Activated naive CD4-positive, alpha-beta T cell treated with anti-CD3 and anti-CD28 coated beads, Interleukin-2, amount 50 U/mL, for 16 hours (primary cell): ENCODE results near the gene CDH11.

Source experiments
- DNase-seq: peaks from one replicate; pipeline ENCODE4 v3.0.0-alpha.2; 2020

The CDH11 gene

DNA sequence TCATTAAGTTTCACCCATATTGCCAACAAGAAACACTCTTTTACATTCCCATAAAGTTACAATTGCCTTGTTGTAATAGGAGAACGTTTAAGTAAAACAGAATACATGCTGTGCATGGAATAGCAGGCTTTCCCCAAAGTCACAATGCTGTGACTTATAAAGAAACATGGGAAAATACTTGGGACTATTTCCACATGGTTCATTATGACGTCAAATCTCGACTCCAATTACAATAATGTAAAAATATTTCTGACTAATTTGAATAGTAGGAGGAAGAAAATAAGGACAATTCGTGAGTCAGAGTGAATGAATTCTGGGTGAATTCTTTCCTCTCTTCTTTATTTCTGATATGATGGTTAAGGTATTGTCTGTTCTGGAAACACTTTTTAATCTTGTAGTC is 52.8 kb downstream of the CDH11 start:
- DNase-seq: no peak

DNA sequence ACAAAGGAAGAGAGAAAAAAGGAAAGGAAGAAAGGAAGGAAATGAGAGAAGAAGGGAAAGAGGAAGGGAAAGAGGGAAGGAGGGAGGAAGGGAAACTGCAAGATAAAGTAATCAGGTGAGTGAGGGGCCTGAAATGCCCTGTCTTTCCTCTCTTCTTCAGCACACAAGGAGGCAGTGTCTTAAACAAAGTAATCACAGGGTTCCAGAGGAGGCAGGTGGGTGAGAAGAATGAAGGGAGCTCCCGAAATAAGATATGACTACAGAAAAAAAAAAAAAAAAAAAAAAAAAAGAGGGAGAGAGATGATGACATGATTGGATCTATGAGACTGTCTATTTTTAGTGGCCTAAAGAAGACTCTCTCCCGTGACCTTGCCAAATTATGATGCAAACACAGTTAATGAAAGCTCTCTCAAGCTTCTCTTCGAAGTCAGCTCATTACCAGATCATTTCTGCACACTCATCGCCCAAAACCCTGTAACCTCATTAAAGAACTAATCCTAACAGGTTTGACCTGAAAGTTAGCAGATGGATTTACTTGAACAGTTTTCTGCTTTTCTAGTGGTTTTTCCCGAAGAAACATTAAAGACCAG is 53.6 kb downstream of the CDH11 start:
- DNase-seq: no peak

DNA sequence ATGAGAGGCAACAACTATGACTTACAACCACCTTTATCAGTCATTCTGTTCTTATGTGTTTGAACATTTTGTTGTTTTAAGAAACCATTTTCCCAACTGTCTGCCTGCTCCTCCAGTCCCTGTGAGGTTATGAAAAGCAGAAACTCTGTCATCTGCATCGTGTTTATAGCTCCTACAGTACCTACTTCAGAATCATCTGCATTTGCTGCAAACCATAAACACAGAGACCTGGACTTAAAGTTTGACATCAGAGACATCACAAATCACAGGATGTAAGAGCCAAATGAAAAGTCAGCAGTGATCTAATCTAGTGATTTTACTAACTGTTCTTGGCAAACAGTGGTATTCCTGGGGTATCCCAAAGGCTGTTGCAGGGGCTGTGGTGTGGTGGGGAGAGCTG is 55.2 kb downstream of the CDH11 start:
- no peak for DNase-seq

DNA sequence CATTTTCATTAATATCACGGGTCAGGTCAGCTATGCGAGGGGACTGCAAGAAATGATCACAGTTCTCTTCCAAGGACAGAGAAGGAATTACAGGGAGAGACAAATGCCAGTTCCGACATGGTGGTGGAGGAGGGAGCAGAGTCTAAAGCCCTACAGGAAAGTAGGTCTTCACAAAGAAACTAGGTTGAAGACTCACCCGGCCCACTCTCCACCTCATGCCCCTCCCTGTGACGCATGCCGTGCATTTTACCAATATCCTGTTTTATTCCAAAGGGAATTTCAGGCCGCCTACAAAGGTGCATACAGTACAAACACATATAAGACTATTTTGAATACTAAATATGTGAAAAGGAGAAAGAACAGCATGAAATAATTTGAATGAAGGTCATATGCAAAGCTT is 56.8 kb downstream of the CDH11 start:
- no peak for DNase-seq

DNA sequence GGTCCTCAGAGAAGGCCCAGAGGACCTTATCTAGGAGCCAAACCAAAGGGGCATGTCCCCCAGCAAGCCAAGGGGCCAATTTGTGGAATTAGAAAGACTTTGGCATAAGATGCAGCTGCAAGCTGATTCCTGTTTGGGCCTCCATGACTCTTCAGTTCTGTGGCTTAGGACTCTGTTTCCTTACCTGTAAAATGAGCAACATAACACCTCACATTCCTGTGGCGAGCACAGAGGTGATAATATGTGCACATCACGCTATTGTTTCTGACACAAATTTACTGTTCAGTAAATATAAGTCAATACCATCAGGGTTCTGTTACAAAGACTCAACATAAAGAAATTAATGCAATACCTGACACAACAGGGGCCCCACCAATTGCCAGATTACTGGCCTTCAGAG is 57.7 kb downstream of the CDH11 start:
- DNase-seq: no peak

DNA sequence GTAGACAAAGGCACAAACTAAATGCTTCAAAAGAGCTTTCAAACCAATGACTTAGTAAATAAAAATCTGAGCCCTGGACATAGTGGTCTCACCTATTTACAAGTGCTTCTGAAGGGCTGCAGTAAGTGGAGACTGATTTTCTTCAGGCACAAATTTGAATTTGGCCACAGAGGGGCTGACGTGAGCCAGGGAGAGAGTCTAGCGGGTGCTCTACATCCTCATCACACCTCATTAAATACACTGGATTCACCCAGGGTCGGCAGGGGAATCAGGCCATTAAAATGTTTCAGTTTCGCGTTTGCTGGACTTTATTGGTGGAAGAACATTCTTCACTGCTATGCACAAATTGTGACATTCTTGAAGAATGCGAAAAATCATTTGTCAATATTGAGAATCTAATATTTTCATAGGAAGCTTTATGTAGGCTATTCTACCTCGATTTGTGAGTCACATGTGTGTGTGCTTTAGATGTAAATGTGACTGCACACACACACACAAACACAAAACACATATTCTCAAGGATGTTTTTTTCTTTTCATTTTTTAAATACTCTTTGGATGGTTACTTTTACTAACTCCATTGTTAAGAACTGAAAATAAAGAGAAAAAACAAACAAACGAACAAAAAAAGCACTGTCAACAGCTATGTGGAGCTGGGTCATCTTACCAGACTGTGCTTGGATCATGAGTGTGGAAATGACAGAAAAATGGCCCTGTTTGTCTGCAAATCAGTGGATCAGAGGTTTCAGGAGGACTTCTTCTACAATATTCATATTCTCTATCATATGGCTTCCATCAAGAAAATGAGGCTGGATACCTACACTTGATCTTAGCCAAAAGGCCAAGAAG is 58.9 kb downstream of the CDH11 start:
- DNase-seq: no peak

DNA sequence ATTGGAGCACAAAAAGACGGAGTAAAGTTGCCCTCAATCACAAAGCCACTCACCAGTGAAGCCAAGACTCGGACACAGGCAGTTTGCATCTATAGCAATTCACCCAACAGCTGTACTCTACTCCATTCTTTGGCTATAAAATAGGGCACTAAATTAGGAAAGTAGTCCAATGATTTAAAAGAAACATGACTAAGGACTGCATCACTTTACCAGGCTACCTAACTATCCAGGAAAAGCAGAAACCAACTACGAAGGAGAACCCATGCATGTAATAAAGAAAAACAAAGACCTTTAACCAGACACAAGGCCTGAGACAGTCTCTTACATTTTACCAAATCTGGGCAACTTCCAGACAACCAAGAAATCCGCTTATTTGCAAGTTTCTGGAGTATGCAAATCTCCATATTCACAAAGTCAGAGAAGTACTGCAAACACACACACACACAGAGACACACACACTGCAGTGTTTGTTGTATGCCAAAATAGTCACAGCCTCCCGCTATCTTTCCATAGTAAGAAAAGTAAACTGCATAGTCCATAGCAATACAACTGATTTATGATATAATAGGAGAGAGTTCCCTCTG is 59.8 kb downstream of the CDH11 start:
- no peak for DNase-seq

DNA sequence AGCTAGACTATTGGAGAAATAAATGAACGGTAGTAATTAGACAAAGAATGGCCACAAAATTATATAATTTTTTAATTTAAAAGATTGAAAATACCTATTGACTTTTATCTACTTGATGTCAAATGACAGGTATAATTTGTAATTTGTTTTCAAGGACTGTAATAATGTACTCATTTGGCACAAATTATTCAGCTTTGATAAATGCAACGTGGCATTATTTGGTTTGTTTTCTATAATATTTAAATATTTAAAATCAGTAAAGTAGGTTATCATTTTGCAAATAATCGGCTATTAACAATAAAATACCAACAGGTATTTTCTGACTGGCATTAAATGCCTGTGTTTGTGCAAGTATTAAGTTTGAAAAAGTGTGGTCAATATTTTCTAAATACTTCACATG is 60.6 kb downstream of the CDH11 start:
- no peak for DNase-seq

DNA sequence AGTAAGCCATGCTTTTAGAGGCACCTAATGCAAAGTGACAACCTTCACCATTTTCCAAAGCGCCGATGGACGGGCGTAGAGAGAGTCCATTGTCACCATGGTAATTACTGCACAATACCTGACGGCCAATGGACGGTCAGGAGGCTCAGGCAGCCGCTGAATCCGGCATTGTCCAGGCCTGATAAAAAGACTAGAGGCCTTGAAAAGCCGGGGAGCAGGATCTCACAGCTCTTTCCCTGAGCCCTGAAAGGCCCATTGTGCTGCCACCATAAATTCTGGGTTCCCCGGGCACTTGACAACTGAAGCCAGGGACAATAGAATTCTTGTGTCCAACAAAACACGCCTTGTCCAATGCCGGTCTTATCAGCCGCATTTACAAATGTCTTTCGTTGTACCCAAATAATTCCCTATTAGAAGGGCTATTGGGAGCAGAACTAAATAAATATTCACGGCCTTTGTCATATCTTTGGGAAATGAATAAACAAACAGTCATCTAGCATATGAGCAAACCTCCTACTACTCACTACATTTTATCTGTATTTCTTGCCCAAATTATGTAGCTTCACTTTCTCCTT is 62.4 kb downstream of the CDH11 start:
- DNase-seq: no peak

DNA sequence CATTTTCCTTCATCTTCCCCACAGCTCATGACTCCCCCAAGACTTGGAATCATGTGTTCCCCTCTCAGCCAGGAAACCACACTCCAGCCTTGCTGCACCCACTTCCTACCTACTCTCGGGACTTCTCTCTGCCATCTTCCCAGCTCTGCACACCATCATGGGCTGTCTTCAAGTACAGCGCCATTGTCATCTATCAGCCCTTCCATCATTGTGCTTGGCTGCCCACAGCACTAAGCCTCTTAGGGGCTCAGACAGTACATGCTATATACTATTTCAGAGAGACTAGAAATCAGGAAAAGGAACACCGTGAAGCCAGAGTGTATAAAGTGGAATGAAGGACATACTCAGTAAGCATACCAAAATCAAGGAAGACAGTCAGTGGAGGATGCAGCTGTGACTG is 64.7 kb downstream of the CDH11 start:
- DNase-seq: no peak

DNA sequence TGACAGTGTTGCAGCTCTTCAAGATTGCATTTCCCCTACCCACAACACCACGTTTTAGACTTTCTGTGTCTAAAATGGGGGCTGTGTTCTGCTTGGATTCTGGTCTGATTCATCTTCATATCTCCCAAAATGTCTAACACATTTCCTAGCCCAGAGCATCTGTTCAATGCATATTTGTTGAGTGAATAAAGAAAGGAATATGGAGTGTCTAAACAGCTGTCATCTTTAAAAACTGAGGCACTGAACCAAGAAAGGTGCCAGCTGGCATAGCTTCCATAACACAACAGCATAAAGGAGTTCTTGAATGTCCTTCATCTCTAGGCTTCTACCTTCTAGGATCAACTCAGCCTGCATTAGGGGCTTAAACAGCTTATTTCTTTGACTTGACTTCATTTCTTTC is 67.4 kb downstream of the CDH11 start:
- no peak for DNase-seq

DNA sequence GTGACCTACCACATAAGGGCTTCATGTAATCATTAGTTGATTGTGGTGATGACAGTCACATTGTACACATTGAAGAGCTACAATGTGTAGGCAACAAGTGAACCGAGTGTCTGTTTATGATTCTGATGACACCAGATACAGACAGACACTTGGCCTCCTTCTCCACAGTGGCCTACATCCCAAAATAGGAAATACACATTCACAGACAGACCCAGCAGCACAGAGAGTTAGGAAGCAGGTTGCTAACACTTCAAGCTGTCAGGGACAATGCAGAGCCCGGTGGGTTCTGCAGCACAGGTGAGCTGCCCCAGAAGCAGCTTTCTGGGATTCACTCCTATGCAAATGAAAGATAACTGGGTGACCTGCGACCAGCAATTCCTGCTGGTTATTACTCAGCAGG is 72.2 kb downstream of the CDH11 start:
- no peak for DNase-seq

DNA sequence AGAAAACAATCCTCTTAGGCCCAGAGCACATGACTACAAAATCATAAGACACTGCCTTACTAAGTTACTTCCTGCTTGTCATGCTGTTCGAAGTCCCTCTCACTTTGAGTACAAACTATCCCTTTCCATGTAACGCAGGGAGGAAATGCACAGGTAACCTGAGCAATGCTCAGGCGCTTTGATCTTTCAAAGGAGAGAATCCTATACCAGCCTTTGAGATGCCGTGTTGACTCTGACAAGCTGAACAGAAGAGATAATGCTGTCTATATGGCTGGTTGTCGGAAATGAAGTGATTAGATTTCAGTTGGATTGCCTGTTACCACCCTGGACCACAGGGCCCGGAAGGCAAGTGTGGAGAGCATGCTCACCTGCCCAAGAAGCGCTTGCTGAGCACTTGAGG is 75.9 kb downstream of the CDH11 start:
- DNase-seq: no peak

DNA sequence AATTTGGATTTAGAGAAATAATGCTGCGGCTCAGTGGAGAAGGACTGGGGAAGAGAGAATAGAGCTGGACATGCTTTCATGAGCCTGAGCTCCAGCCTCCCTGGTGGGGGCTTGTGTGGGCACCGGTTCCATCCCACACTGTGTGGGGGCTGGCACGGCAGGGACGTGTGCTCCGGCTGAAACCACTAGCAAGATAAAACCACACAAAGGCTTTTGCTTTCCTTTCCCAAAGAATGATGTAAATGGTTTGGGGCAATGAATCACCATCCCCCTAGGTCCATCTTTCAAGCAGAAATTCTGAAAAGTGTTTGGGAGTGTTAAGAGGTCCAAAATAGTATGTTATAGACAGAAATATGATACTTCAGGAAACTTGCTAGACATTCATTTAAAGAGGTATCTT is 77.0 kb downstream of the CDH11 start:
- DNase-seq: no peak

DNA sequence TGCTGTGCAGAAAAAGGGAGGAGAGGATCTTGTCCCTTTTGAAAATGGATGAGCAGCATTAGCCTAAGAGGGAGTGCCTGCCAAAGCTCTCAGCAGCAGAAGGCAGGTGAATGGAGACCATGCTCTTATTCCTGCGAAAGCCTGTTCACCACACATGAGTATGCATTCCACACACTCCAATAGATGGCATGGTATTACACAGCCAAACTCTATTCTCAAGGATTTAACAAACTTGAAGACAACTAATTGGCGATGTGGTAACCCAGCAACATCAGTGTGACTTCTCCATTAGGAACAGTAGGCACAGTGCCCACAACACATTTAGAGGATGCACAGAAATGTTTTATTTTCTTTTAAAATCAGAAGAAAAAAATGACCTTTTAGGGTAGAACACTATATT is 77.8 kb downstream of the CDH11 start:
- DNase-seq: no peak

DNA sequence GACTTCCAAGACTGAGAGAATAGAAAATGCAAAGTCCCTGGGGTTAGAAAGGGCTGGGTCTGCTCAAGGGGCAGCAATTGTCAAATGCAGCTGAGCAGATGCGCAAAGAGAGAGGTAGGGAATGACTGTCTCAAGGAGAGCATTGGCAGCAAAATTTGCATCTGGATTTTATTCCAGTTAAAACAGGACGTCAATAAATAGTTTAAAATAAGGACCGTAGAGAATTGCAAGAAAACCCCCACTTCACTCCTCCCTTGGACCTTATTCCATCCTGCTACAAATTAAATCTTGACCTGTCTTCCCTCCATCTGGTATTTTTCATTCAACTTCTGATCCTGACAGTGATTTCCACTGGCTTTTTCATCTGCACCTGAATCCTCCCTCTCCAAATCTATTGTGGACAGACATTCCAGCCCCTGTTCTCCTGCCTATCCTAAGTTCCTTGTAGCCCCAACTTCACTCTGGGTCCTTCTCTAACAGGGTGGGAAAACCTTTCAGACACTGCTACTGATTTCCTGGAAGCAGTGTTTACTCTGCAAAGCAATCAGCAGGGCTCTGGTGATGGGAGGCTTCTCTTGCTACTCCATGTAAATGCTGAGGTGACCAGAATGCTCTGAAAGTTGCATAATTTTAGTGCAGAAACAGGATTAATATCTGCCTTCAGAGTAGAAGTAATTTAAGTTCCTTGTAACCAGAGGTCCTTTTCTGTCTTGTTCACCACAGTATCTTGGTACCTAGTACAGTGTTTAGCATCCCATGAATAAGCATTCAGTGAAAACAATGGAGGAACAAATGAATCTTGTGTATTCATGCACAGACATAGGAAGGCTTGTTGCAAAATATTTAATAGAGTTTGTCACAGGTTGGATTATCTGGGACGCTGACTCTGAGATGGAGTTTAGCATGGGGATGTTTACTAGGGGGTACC is 79.2 kb downstream of the CDH11 start:
- DNase-seq: no peak

DNA sequence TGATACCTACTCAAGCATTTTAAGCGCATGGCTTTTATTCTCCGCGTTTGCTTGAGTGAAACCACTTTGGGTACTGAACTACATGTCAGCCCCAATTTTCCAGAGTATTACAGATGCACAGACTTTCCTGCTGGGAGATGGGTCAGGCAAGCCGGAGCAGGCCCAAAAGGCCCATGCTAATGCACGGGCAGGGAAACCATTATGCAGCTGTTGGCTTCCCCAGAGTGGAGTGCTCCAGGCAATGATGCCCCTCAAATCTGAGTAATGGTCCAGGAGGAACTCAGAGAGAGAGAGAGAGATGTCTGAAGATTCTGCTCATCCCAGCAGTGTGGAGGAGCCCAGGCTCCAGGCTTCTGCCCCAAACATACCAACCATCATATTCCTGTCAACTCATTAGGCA is 80.2 kb downstream of the CDH11 start:
- DNase-seq: no peak

DNA sequence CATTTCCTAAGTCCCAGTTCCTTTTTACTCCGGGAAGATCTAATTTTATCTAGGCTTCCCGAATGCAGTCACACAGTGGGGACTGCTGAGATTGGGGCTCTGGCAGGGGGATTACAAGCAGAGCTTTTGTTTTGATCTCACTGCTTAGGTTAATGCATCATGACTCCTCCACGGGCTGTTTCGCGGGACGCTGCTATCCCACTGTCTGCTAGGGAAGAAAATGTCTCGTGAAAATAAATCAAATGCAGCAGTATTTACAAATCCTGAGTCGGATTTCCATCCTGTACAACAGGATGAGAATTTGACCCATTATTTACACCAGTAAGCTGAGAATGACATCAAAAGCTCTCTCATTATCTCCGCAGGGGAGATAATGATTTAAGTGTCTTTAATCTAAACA is 83.8 kb downstream of the CDH11 start:
- DNase-seq: no peak

DNA sequence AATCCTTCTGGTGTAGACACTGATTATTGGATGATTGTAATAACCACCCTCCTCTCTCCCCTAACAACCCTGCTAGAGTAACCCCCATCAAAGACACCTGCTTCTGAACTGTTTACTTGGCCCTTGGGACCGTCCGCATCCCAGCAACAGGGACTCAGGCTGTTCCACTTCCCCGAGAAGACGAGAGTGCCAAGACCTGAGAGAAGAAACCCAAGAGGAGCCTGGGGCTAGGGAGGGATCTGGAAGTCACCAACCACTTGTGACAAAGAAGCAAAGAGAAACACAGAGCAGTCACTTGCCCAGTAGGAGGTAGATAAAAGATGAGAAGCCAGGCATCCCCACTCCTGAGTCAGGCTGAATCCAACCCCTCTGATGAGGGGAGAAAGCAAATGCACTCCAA is 84.3 kb downstream of the CDH11 start:
- no peak for DNase-seq

DNA sequence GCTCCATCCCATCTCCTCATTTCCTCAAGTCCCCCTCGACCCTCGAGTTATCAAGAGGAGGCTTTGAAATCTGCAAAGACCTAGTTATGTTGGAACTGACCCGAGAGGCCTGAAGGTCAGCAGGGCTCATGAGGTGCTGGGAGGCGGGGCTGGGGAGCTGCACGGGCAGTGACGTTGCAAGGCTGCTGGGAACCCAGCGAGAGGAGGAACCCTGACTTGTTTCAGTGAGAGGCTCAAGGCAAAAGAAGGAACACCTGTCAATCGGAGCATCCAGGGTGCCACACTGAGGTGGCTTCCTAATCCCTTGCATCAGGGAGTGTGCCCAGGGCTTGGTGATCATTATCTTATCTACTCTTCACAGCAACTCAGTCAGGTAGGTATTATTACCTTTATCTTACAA is 86.9 kb downstream of the CDH11 start:
- no peak for DNase-seq

DNA sequence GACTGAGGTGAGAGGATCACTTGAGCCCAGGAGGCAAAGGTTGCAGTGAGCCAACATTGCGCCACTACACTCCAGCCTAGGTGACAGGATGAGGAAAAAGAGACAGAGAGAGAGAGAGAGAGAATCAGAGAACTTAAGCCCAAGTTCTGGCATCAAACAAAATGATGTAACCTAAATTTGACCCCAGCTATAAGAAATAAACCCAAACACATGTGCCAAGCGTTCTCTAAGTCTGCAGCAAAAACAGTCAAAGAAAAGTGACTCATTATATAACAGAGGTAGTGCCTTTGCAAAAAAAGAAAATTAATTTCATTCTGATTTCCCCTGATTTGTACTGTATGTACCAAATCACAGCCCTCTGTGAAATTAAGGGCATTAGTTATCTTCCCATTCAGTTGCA is 89.5 kb downstream of the CDH11 start:
- no peak for DNase-seq

DNA sequence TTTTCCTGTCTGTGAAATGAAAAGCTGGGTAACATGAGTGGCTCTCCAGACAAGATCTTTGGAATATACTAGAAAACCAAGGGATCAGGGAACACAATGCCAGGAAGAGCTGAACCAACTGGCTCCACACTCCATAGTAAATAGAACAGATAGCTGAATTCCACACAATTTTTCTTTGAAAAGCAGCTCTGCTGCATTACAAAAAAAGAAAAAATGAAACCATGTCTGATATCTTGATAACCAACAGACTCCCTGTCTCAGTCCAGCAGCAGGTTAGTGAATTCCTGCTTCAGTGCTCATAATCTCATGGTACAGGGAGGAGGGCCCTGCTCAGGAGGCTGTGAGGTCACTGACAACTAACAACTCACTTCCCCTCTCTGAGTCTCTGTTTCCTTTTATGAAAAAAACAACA is 97.1 kb downstream of the CDH11 start:
- no peak for DNase-seq

DNA sequence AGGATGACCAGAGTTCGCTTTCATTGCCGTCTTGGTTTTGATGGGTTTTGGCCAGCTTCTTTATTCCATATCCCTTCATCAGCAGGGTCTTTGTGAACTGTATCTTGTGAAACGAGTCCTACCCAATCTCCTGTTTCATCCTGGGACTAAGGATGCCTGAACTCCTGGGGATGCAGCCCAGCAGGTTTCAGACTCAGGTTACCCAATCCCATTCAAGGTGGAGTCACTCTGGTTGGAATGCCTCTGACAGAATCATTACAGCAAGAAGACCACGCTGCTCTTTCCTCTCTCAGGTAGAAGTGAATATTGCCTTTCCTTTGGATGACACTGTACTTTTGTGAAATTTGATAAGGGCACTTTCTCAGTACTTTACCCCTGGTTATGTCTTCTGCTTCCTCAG is 98.1 kb downstream of the CDH11 start:
- DNase-seq: no peak
